RWPE2 (cell line): ENCODE measurements around the gene C6orf132.

Experiments used
- ATAC-seq: fragments of 200-7000 bp; cut with Tn5 transposase; 3 replicates; pipeline ENCODE4 v1.9.1; 2021; ENCODE audit warnings: low read depth
- DNase-seq: peaks from one replicate; pipeline ENCODE4 v3.0.0-alpha.2; 2020; ENCODE audit warnings: low spot score
- H3K27ac ChIP-seq: fragments of 450-650 bp; 2 replicates; pipeline ENCODE4 v1.5.1; 2017; ENCODE audit warnings: mild to moderate bottlenecking; ENCODE audit not compliant: poor library complexity, severe bottlenecking
- H3K27me3 ChIP-seq: fragments of 250-450 bp; sonication (Bioruptor Pico); 2 replicates; pipeline ENCODE4 v1.5.1; 2021; ENCODE audit warnings: mild to moderate bottlenecking, moderate library complexity; ENCODE audit not compliant: insufficient read depth, poor library complexity, severe bottlenecking
- H3K36me3 ChIP-seq: fragments of 250-450 bp; sonication (Bioruptor Pico); 2 replicates; pipeline ENCODE4 v1.5.1; 2020; ENCODE audit warnings: low read depth, mild to moderate bottlenecking, moderate library complexity
- H3K4me1 ChIP-seq: fragments of 250-450 bp; sonication (Bioruptor Pico); 2 replicates; pipeline ENCODE4 v1.5.1; 2021; ENCODE audit warnings: mild to moderate bottlenecking, moderate library complexity; ENCODE audit not compliant: insufficient read depth, poor library complexity, severe bottlenecking
- H3K4me3 ChIP-seq: fragments of 250-450 bp; sonication (Bioruptor Pico); 2 replicates; pipeline ENCODE4 v1.5.1; 2021; ENCODE audit warnings: mild to moderate bottlenecking, moderate library complexity; ENCODE audit not compliant: severe bottlenecking
- H3K9me3 ChIP-seq: fragments of 250-450 bp; sonication (Bioruptor Pico); 2 replicates; pipeline ENCODE4 v1.5.1; 2021; ENCODE audit warnings: mild to moderate bottlenecking, moderate library complexity; ENCODE audit not compliant: severe bottlenecking
- CTCF ChIP-seq: fragments of 450-650 bp; IDR thresholded peaks from one replicate; pipeline ENCODE4 v1.5.1; 2017; ENCODE audit warnings: mild to moderate bottlenecking, moderate library complexity; ENCODE audit not compliant: poor library complexity, severe bottlenecking

C6orf132 gene

GRCh38 chr6:42152024-42152423 lies 9.6 kb upstream of the C6orf132 start:
- H3K27ac ChIP-seq, result no peak overlapping the region
- DNase-seq (no peak), ATAC-seq (no peak)
- no peaks in the 10 kb centered on the region for H3K36me3 ChIP-seq
- no peak for TF ChIP-seq CTCF
- no peaks in the 10 kb centered on the region for H3K9me3 ChIP-seq
- H3K4me1 ChIP-seq, result no peaks in the 10 kb centered on the region
- H3K27me3 ChIP-seq, result no peaks in the 10 kb centered on the region
- H3K4me3 ChIP-seq, result no peak overlapping the region

DNA sequence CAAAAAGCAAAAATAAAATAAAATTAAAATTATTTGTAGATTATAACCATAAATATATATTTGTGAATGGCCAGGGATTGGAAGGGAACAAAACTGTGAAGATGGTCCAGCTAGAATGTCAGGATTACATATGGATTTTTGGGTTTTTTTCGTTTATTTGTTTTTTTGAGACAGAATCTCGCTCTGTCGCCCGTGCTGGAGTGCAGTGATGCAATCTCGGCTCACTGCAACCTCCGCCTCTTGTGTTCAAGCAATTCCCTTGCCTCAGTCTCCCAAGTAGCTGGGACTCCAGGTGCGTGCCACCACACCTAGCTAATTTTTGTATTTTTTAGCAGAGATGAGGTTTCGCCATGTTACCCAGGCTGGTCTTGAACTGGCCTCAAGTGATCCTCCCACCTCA lies 7.8 kb upstream of the C6orf132 start:
- DNase-seq (no peak), ATAC-seq (no peak)
- no peaks in the 10 kb centered on the region for H3K9me3 ChIP-seq
- no peak overlapping the region for H3K4me3 ChIP-seq
- no peak for TF ChIP-seq CTCF
- no peaks in the 10 kb centered on the region for H3K4me1 ChIP-seq
- H3K27ac ChIP-seq, result no peak overlapping the region
- H3K36me3 ChIP-seq, result no peaks in the 10 kb centered on the region
- H3K27me3 ChIP-seq, result no peaks in the 10 kb centered on the region

- TF ChIP-seq CTCF, result no peak
- peak; percentile 57; the same call in 2 of the 3 replicates for ATAC-seq
- no peak overlapping the region for H3K4me3 ChIP-seq
- DNase-seq, result no peak
- no peak overlapping the region for H3K27ac ChIP-seq
- H3K27me3 ChIP-seq, result no peaks in the 10 kb centered on the region
- no peaks in the 10 kb centered on the region for H3K9me3 ChIP-seq
- H3K4me1 ChIP-seq, result peaks cover 4% of the 10 kb centered on the region
- H3K36me3 ChIP-seq, result no peaks in the 10 kb centered on the region
Observed at GRCh38 chr6:42148058-42148457, 5.6 kb upstream of the C6orf132 start.

DNA sequence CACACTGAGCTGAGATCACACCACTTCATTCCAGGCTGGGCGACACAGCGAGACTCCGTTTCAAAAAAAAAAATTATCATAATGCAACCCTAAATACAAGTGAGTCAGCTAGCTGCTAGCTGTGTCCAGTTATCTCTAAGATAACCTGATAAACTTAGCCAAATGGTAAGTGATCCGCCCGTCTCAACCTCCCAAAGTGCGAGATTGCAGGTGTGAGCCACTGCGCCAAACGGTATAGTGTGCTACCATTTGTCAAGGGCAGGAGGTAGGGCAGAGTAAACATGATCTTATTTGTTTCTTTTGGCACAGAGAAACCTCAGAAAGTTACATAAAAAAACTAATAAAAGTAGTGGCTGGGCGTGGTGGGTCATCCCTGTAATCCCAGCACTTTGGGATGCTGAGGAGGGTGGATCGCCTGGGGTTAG lies 4.7 kb upstream of the C6orf132 start:
- Histone ChIP-seq H3K36me3 (no peaks in the 10 kb centered on the region), H3K9me3 (no peaks in the 10 kb centered on the region), H3K4me3 (no peak overlapping the region), H3K27me3 (no peaks in the 10 kb centered on the region), H3K4me1 (peaks cover 4% of the 10 kb centered on the region), H3K27ac (no peak overlapping the region)
- TF ChIP-seq CTCF, result no peak
- DNase-seq (no peak), ATAC-seq (no peak)

- Histone ChIP-seq H3K4me1 (peaks cover 42% of the 10 kb centered on the region), H3K4me3 (peak overlapping the region; percentile 89), H3K27me3 (no peaks in the 10 kb centered on the region), H3K27ac (peak overlapping the region; percentile 87), H3K36me3 (peaks cover 12% of the 10 kb centered on the region; the same call in 1 of the 2 replicates), H3K9me3 (no peaks in the 10 kb centered on the region)
- TF ChIP-seq CTCF, result no peak
- DNase-seq, result no peak
- no peak for ATAC-seq
Observed at GRCh38 chr6:42141603-42142117, 760 bp downstream of the C6orf132 start.
